GM13976 (cell line): ENCODE data around the gene C3orf80.
"Not testable (repeated sequence)": the region's sequence is repeated elsewhere in the genome, so short reads cannot be mapped to it uniquely, and the experiment has no call there.

Source experiments
- DNase-seq: peaks from one replicate; pipeline ENCODE4 v3.0.0; 2012; ENCODE audit warnings: low spot score
- CTCF ChIP-seq: IDR thresholded peaks from 2 replicates; pipeline ENCODE4 v1.5.1; 2012; ENCODE audit warnings: borderline replicate concordance, mild to moderate bottlenecking; ENCODE audit not compliant: insufficient read depth; ENCODE audit errors: extremely low read depth, missing control alignments, control extremely low read depth
- in situ Hi-C: fragments of 300-500 bp; cut with MboI; formaldehyde crosslinking; loops from one replicate; pipeline ENCODE4 v1.12.0; 2022; ENCODE audit warnings: low sequenced_read_pairs, mixed read lengths, inconsistent platforms; ENCODE audit not compliant: unreplicated experiment

C3orf80 gene

GRCh38 chr3:160195106-160195505 is 30.1 kb upstream of the C3orf80 start:
- DNase-seq = no peak
- in situ Hi-C loops = no loop called here
- no peak for TF ChIP-seq CTCF

GRCh38 chr3:160196511-160197104 is 28.6 kb upstream of the C3orf80 start:
- no peak for TF ChIP-seq CTCF
- no peak for DNase-seq
- in situ Hi-C loops = no loop called here

GRCh38 chr3:160199108-160199507 is 26.1 kb upstream of the C3orf80 start:
- TF ChIP-seq CTCF = no peak
- no peak for DNase-seq
- in situ Hi-C loops = no loop called here

GRCh38 chr3:160200353-160200752 is 24.9 kb upstream of the C3orf80 start:
- DNase-seq = no peak
- in situ Hi-C loops = no loop called here
- TF ChIP-seq CTCF = no peak

GRCh38 chr3:160204396-160205011 is 20.7 kb upstream of the C3orf80 start:
- in situ Hi-C loops, DNase-seq: not testable (repeated sequence)

GRCh38 chr3:160205606-160206005 is 19.6 kb upstream of the C3orf80 start:
- no peak for TF ChIP-seq CTCF
- no peak for DNase-seq
- in situ Hi-C loops = no loop called here

GRCh38 chr3:160210341-160210740 is 14.9 kb upstream of the C3orf80 start:
- in situ Hi-C loops = no loop called here
- no peak for TF ChIP-seq CTCF
- DNase-seq = no peak
